ENCODE results near the gene MYRFL. TPM values are rescaled to one million over a fixed set of nuclear protein-coding genes. Genes with fewer than 3 reads are reported as not detected.

Gene MYRFL
- total RNA-seq, 1 donor from 2014 or later = 0.14 TPM

DNA sequence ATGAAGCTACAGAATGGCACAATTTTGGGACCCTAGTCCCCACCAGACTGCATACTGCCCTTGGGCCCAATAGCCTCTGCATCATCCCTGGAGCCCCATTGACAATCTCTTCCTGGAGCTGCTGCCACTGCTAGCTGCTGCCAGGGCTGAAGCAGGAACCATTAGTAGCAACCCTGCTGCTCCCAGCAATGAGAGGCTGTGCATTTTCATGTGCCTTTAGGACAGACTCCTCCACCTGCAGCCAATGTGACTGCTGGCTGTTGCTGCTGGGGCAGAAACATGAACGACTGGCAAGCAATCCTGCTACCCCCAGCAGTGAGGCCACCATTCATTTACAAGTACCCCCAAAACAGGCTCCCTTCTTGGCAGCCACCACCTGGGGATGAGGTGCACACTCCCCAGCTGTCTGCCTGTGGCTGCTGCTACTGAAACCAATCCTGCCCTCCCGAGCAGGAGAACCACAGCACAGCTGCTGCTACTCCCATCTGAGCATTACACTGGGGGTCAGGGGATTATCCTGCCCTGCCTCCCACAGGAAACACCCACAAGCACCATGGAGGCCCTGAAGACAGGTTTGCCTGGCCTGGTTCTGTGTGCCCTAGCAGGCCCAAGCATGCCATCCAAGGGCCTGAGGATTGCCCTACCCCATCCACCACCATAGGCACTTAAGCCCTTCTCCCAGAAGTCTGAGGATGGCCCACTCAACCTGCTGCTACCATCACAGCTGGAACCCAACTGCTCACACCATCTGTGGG is 181.0 kb downstream of the MYRFL start:
- intact Hi-C loops (cut with micrococcal nuclease) = no loop called here
- H3K4me3 ChIP-seq = no peak overlapping the region
- TF ChIP-seq, protein P1, sequence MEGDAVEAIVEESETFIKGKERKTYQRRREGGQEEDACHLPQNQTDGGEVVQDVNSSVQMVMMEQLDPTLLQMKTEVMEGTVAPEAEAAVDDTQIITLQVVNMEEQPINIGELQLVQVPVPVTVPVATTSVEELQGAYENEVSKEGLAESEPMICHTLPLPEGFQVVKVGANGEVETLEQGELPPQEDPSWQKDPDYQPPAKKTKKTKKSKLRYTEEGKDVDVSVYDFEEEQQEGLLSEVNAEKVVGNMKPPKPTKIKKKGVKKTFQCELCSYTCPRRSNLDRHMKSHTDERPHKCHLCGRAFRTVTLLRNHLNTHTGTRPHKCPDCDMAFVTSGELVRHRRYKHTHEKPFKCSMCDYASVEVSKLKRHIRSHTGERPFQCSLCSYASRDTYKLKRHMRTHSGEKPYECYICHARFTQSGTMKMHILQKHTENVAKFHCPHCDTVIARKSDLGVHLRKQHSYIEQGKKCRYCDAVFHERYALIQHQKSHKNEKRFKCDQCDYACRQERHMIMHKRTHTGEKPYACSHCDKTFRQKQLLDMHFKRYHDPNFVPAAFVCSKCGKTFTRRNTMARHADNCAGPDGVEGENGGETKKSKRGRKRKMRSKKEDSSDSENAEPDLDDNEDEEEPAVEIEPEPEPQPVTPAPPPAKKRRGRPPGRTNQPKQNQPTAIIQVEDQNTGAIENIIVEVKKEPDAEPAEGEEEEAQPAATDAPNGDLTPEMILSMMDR (IDR thresholded peaks at IDR 0.05; ENCODE audit: borderline replicate concordance) = no peak
- H3K27ac ChIP-seq (replicated peaks) = no peak overlapping the region
- DNase-seq = no peak
- H3K9me3 ChIP-seq (replicated peaks) = peaks cover 41% of the 10 kb centered on the region
- H3K36me3 ChIP-seq = no peaks in the 10 kb centered on the region
- H3K4me1 ChIP-seq = peaks cover 3% of the 10 kb centered on the region
- H3K27me3 ChIP-seq (ENCODE audit: low read depth) = no peaks in the 10 kb centered on the region

DNA sequence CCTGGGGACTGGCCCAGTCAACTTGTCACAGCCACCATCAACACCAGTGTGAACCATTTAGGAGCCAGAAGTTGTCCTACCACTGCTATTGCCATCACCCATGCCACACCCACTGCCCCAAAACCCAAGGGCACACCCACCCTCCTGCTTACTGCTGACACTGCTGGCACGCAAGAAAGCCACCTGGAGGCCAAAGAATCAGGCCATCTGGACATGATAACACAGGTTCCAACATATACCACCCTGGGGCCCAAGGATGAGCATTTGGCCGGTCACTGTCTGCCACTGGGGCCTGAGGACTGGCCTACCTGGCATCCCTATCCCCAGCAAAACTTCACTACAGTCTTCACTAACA is 181.6 kb downstream of the MYRFL start:
- H3K27ac ChIP-seq (replicated peaks) = no peak overlapping the region
- TF ChIP-seq, protein P1 (IDR thresholded peaks at IDR 0.05; ENCODE audit: borderline replicate concordance) = no peak
- no peak for DNase-seq
- H3K9me3 ChIP-seq (replicated peaks) = peaks cover 41% of the 10 kb centered on the region
- H3K27me3 ChIP-seq (ENCODE audit: low read depth) = no peaks in the 10 kb centered on the region
- no peaks in the 10 kb centered on the region for H3K36me3 ChIP-seq
- H3K4me1 ChIP-seq = peaks cover 3% of the 10 kb centered on the region
- H3K4me3 ChIP-seq = no peak overlapping the region
- intact Hi-C loops (cut with micrococcal nuclease) = no loop called here

GRCh38 chr12:70007687-70008086 is 182.7 kb downstream of the MYRFL start:
- H3K9me3 ChIP-seq (replicated peaks) = peaks cover 41% of the 10 kb centered on the region
- no peak overlapping the region for H3K4me3 ChIP-seq
- no peaks in the 10 kb centered on the region for H3K27me3 ChIP-seq (ENCODE audit: low read depth)
- intact Hi-C loops (cut with micrococcal nuclease) = no loop called here
- TF ChIP-seq, protein P1 (IDR thresholded peaks at IDR 0.05; ENCODE audit: borderline replicate concordance) = no peak
- no peaks in the 10 kb centered on the region for H3K4me1 ChIP-seq
- H3K27ac ChIP-seq (replicated peaks) = no peak overlapping the region
- H3K36me3 ChIP-seq = no peaks in the 10 kb centered on the region
- no peak for DNase-seq

Other genes starting within 250 kb of the MYRFL start
- gene CCT2, start 239.8 kb upstream of the MYRFL start, total RNA-seq = 91.7 TPM
- gene LRRC10, start 214.3 kb upstream of the MYRFL start, total RNA-seq = 43.8 TPM
- 0.80 TPM for gene BEST3, start 125.9 kb upstream of the MYRFL start, total RNA-seq
- gene RAB3IP, start 86.4 kb upstream of the MYRFL start, total RNA-seq = 23.0 TPM

Measured in left ventricle myocardium inferior (tissue), 1 donor.